ENCODE measurements around the gene TDRD6.
A peak's percentile ranks its signal among the peaks of the same experiment; 100 is the strongest.
"Not testable (repeated sequence)": the region's sequence is repeated elsewhere in the genome, so short reads cannot be mapped to it uniquely, and the experiment has no call there.

Gene TDRD6

GRCh38 chr6:46687619-46688097 is at the start of gene TDRD6:
TDRD6 (plus strand) TSS chr6:46687885; CDS start chr6:46688129, 244 bp downstream.
- no peak for DNase-seq

- no peak for DNase-seq
These were observed 49.8 kb upstream of the TDRD6 start for GRCh38 chr6:46637933-46638332.

- DNase-seq = no peak
These were observed 49.0 kb upstream of the TDRD6 start for GRCh38 chr6:46638650-46639049.

- DNase-seq = no peak
These were observed 44.5 kb upstream of the TDRD6 start for GRCh38 chr6:46642928-46643751.

GRCh38 chr6:46645265-46645664 is 42.4 kb upstream of the TDRD6 start:
- no peak for DNase-seq

GRCh38 chr6:46648108-46648507 is 39.6 kb upstream of the TDRD6 start:
- DNase-seq = not testable (repeated sequence)

GRCh38 chr6:46648869-46649492 is 38.7 kb upstream of the TDRD6 start:
- no peak for DNase-seq

- DNase-seq = no peak
These were observed 36.7 kb upstream of the TDRD6 start for GRCh38 chr6:46651006-46651405.

GRCh38 chr6:46651816-46652215 is 35.9 kb upstream of the TDRD6 start:
- no peak for DNase-seq

- no peak for DNase-seq
These were observed 35.5 kb upstream of the TDRD6 start for GRCh38 chr6:46652232-46652602.

- DNase-seq = peak; percentile 77
These were observed 34.9 kb upstream of the TDRD6 start, which contains the start of the genes CYP39A1 and SLC25A27 for GRCh38 chr6:46652603-46653438. CYP39A1 (minus strand) TSS chr6:46652818; CDS start chr6:46652582, 236 bp downstream. SLC25A27 (plus strand) TSS chr6:46652975; CDS start chr6:46653193, 218 bp downstream.

GRCh38 chr6:46653439-46654195 is 34.1 kb upstream of the TDRD6 start:
- no peak for DNase-seq

- DNase-seq = no peak
These were observed 31.9 kb upstream of the TDRD6 start for GRCh38 chr6:46655803-46656202.

- DNase-seq = no peak
These were observed 30.0 kb upstream of the TDRD6 start for GRCh38 chr6:46657642-46658041.

GRCh38 chr6:46661483-46661882 is 26.2 kb upstream of the TDRD6 start:
- DNase-seq = no peak

- no peak for DNase-seq
These were observed 20.3 kb upstream of the TDRD6 start for GRCh38 chr6:46667377-46667776.

GRCh38 chr6:46674410-46674809 is 13.3 kb upstream of the TDRD6 start:
- no peak for DNase-seq

GRCh38 chr6:46676604-46677313 is 10.9 kb upstream of the TDRD6 start:
- DNase-seq = no peak

GRCh38 chr6:46677314-46677654 is 10.4 kb upstream of the TDRD6 start:
- DNase-seq = no peak

- no peak for DNase-seq
These were observed 2.9 kb upstream of the TDRD6 start for GRCh38 chr6:46684771-46685170.

- no peak for DNase-seq
These were observed 656 bp downstream of the TDRD6 start for GRCh38 chr6:46688117-46688965.
